Measurements from ENCODE around the gene TBCK. TPM values are rescaled to one million over a fixed set of nuclear protein-coding genes. Genes with fewer than 3 reads are reported as not detected.

TBCK gene
- polyA plus RNA-seq, 2 donors, result 6.0 to 8.2 TPM

GRCh38 chr4:106299977-106300376, 16.0 kb downstream of the TBCK start:
- H3K27me3 ChIP-seq (ENCODE audit: control insufficient read depth in 1 of 2, insufficient read depth in 2 of 2, low read length in 2 of 2), result no peaks in the 10 kb centered on the region
- no peaks in the 10 kb centered on the region for H3K36me3 ChIP-seq (ENCODE audit: control insufficient read depth in 2 of 2, insufficient read depth in 2 of 2, low read length in 1 of 2)
- WGBS, 2 donors, result 87 to 90% methylated on average over 4 of the region's 4 CpGs

GRCh38 chr4:106297245-106298035, 18.6 kb downstream of the TBCK start:
- no peak overlapping the region for H3K4me3 ChIP-seq (ENCODE audit: low read depth in 1 of 2, low read length in 2 of 2)
- H3K27ac ChIP-seq (ENCODE audit: low read depth in 2 of 2, low read length in 1 of 2), result no peak overlapping the region
- no peaks in the 10 kb centered on the region for H3K4me1 ChIP-seq (ENCODE audit: control insufficient read depth in 2 of 2, insufficient read depth in 2 of 2, low read length in 1 of 2)
- H3K27me3 ChIP-seq (ENCODE audit: control insufficient read depth in 1 of 2, insufficient read depth in 2 of 2, low read length in 2 of 2), result no peaks in the 10 kb centered on the region
- H3K36me3 ChIP-seq (ENCODE audit: control insufficient read depth in 2 of 2, insufficient read depth in 2 of 2, low read length in 1 of 2), result no peaks in the 10 kb centered on the region
- H3K9me3 ChIP-seq (ENCODE audit: control insufficient read depth in 2 of 2, insufficient read depth in 1 of 2, low read depth in 1 of 2, low read length in 1 of 2), result no peaks in the 10 kb centered on the region

More at GRCh38 chr4:106299977-106300376, 16.0 kb downstream of the TBCK start:
- Histone ChIP-seq H3K4me3 (ENCODE audit: low read depth in 1 of 2, low read length in 2 of 2) (no peak overlapping the region), H3K9me3 (ENCODE audit: control insufficient read depth in 2 of 2, insufficient read depth in 1 of 2, low read depth in 1 of 2, low read length in 1 of 2) (no peaks in the 10 kb centered on the region), H3K27ac (ENCODE audit: low read depth in 2 of 2, low read length in 1 of 2) (no peak overlapping the region), H3K4me1 (ENCODE audit: control insufficient read depth in 2 of 2, insufficient read depth in 2 of 2, low read length in 1 of 2) (no peaks in the 10 kb centered on the region)

GRCh38 chr4:106294062-106294461, 21.9 kb downstream of the TBCK start:
- Histone ChIP-seq H3K9me3 (ENCODE audit: control insufficient read depth in 2 of 2, insufficient read depth in 1 of 2, low read depth in 1 of 2, low read length in 1 of 2) (no peaks in the 10 kb centered on the region), H3K4me3 (ENCODE audit: low read depth in 1 of 2, low read length in 2 of 2) (no peak overlapping the region), H3K36me3 (ENCODE audit: control insufficient read depth in 2 of 2, insufficient read depth in 2 of 2, low read length in 1 of 2) (peaks cover 0 to 3% of the 10 kb centered on the region in 2 donors), H3K27me3 (ENCODE audit: control insufficient read depth in 1 of 2, insufficient read depth in 2 of 2, low read length in 2 of 2) (no peaks in the 10 kb centered on the region), H3K27ac (ENCODE audit: low read depth in 2 of 2, low read length in 1 of 2) (no peak overlapping the region), H3K4me1 (ENCODE audit: control insufficient read depth in 2 of 2, insufficient read depth in 2 of 2, low read length in 1 of 2) (no peaks in the 10 kb centered on the region)
- 98% methylated on average over 10 of the region's 10 CpGs for WGBS, 2 donors

GRCh38 chr4:106291678-106292077, 24.3 kb downstream of the TBCK start:
- 96 to 98% methylated on average over 5 of the region's 5 CpGs for WGBS, 2 donors
- H3K4me3 ChIP-seq (ENCODE audit: low read depth in 1 of 2, low read length in 2 of 2), result no peak overlapping the region
- no peaks in the 10 kb centered on the region for H3K27me3 ChIP-seq (ENCODE audit: control insufficient read depth in 1 of 2, insufficient read depth in 2 of 2, low read length in 2 of 2)
- no peaks in the 10 kb centered on the region for H3K4me1 ChIP-seq (ENCODE audit: control insufficient read depth in 2 of 2, insufficient read depth in 2 of 2, low read length in 1 of 2)
- H3K36me3 ChIP-seq (ENCODE audit: control insufficient read depth in 2 of 2, insufficient read depth in 2 of 2, low read length in 1 of 2), result peaks cover 3% of the 10 kb centered on the region in 2 donors
- H3K9me3 ChIP-seq (ENCODE audit: control insufficient read depth in 2 of 2, insufficient read depth in 1 of 2, low read depth in 1 of 2, low read length in 1 of 2), result no peaks in the 10 kb centered on the region
- no peak overlapping the region for H3K27ac ChIP-seq (ENCODE audit: low read depth in 2 of 2, low read length in 1 of 2)

GRCh38 chr4:106289737-106290136, 26.3 kb downstream of the TBCK start:
- Histone ChIP-seq H3K4me1 (ENCODE audit: control insufficient read depth in 2 of 2, insufficient read depth in 2 of 2, low read length in 1 of 2) (no peaks in the 10 kb centered on the region), H3K27me3 (ENCODE audit: control insufficient read depth in 1 of 2, insufficient read depth in 2 of 2, low read length in 2 of 2) (no peaks in the 10 kb centered on the region), H3K36me3 (ENCODE audit: control insufficient read depth in 2 of 2, insufficient read depth in 2 of 2, low read length in 1 of 2) (peaks cover 3 to 7% of the 10 kb centered on the region in 2 donors), H3K9me3 (ENCODE audit: control insufficient read depth in 2 of 2, insufficient read depth in 1 of 2, low read depth in 1 of 2, low read length in 1 of 2) (no peaks in the 10 kb centered on the region), H3K4me3 (ENCODE audit: low read depth in 1 of 2, low read length in 2 of 2) (no peak overlapping the region), H3K27ac (ENCODE audit: low read depth in 2 of 2, low read length in 1 of 2) (no peak overlapping the region)
- WGBS, 2 donors, result 86 to 88% methylated on average over 2 of the region's 2 CpGs

GRCh38 chr4:106287353-106287969, 28.5 kb downstream of the TBCK start:
- Histone ChIP-seq H3K9me3 (ENCODE audit: control insufficient read depth in 2 of 2, insufficient read depth in 1 of 2, low read depth in 1 of 2, low read length in 1 of 2) (no peaks in the 10 kb centered on the region), H3K4me3 (ENCODE audit: low read depth in 1 of 2, low read length in 2 of 2) (no peak overlapping the region), H3K27me3 (ENCODE audit: control insufficient read depth in 1 of 2, insufficient read depth in 2 of 2, low read length in 2 of 2) (no peaks in the 10 kb centered on the region), H3K27ac (ENCODE audit: low read depth in 2 of 2, low read length in 1 of 2) (no peak overlapping the region), H3K4me1 (ENCODE audit: control insufficient read depth in 2 of 2, insufficient read depth in 2 of 2, low read length in 1 of 2) (no peaks in the 10 kb centered on the region), H3K36me3 (ENCODE audit: control insufficient read depth in 2 of 2, insufficient read depth in 2 of 2, low read length in 1 of 2) (peaks cover 3 to 7% of the 10 kb centered on the region in 2 donors)

- Histone ChIP-seq H3K9me3 (ENCODE audit: control insufficient read depth in 2 of 2, insufficient read depth in 1 of 2, low read depth in 1 of 2, low read length in 1 of 2) (no peaks in the 10 kb centered on the region), H3K4me1 (ENCODE audit: control insufficient read depth in 2 of 2, insufficient read depth in 2 of 2, low read length in 1 of 2) (no peaks in the 10 kb centered on the region), H3K27me3 (ENCODE audit: control insufficient read depth in 1 of 2, insufficient read depth in 2 of 2, low read length in 2 of 2) (no peaks in the 10 kb centered on the region), H3K4me3 (ENCODE audit: low read depth in 1 of 2, low read length in 2 of 2) (no peak overlapping the region), H3K36me3 (ENCODE audit: control insufficient read depth in 2 of 2, insufficient read depth in 2 of 2, low read length in 1 of 2) (peaks cover 3 to 7% of the 10 kb centered on the region in 2 donors), H3K27ac (ENCODE audit: low read depth in 2 of 2, low read length in 1 of 2) (no peak overlapping the region)
- 97 to 98% methylated on average over 8 of the region's 8 CpGs for WGBS, 2 donors
These were observed 29.4 kb downstream of the TBCK start for GRCh38 chr4:106286611-106287010.

GRCh38 chr4:106284227-106284626, 31.8 kb downstream of the TBCK start:
- Histone ChIP-seq H3K36me3 (ENCODE audit: control insufficient read depth in 2 of 2, insufficient read depth in 2 of 2, low read length in 1 of 2) (peaks cover 3 to 4% of the 10 kb centered on the region in 2 donors), H3K27me3 (ENCODE audit: control insufficient read depth in 1 of 2, insufficient read depth in 2 of 2, low read length in 2 of 2) (no peaks in the 10 kb centered on the region), H3K4me1 (ENCODE audit: control insufficient read depth in 2 of 2, insufficient read depth in 2 of 2, low read length in 1 of 2) (no peaks in the 10 kb centered on the region), H3K4me3 (ENCODE audit: low read depth in 1 of 2, low read length in 2 of 2) (no peak overlapping the region), H3K27ac (ENCODE audit: low read depth in 2 of 2, low read length in 1 of 2) (no peak overlapping the region), H3K9me3 (ENCODE audit: control insufficient read depth in 2 of 2, insufficient read depth in 1 of 2, low read depth in 1 of 2, low read length in 1 of 2) (no peaks in the 10 kb centered on the region)
- 84 to 87% methylated on average over 3 of the region's 3 CpGs for WGBS, 2 donors

- H3K9me3 ChIP-seq (ENCODE audit: control insufficient read depth in 2 of 2, insufficient read depth in 1 of 2, low read depth in 1 of 2, low read length in 1 of 2), result no peaks in the 10 kb centered on the region
- no peaks in the 10 kb centered on the region for H3K27me3 ChIP-seq (ENCODE audit: control insufficient read depth in 1 of 2, insufficient read depth in 2 of 2, low read length in 2 of 2)
- WGBS, 2 donors, result 63 to 68% methylated on average over 1 of the region's 1 CpG
- H3K27ac ChIP-seq (ENCODE audit: low read depth in 2 of 2, low read length in 1 of 2), result no peak overlapping the region
- no peaks in the 10 kb centered on the region for H3K4me1 ChIP-seq (ENCODE audit: control insufficient read depth in 2 of 2, insufficient read depth in 2 of 2, low read length in 1 of 2)
- no peaks in the 10 kb centered on the region for H3K36me3 ChIP-seq (ENCODE audit: control insufficient read depth in 2 of 2, insufficient read depth in 2 of 2, low read length in 1 of 2)
- H3K4me3 ChIP-seq (ENCODE audit: low read depth in 1 of 2, low read length in 2 of 2), result no peak overlapping the region
These were observed 38.8 kb downstream of the TBCK start for GRCh38 chr4:106277140-106277675.

Measured in esophagus (tissue), 2 donors.